Fibroblast of villous mesenchyme (primary cell): ENCODE data around the gene RNFT2. TPM values are rescaled to one million over a fixed set of nuclear protein-coding genes. Genes with fewer than 3 reads are reported as not detected.

Experiments
- DNase-seq: peaks from one replicate; pipeline ENCODE4 v3.0.0-alpha.2; 2010; ENCODE audit warnings: low read depth
- H3K4me3 ChIP-seq: 2 replicates; pipeline ENCODE4 v1.5.1; 2011; ENCODE audit warnings: low read depth, mild to moderate bottlenecking, low read length
- CTCF ChIP-seq: IDR thresholded peaks from 2 replicates; pipeline ENCODE4 v1.5.1; 2012; ENCODE audit warnings: low read depth, mild to moderate bottlenecking, low read length; ENCODE audit not compliant: insufficient read depth
- total RNA-seq: library from RNA; depleted of rRNA; stranded (reverse); fragments of >200 nt; gene quantifications from 2 replicates; pipeline ENCODE4 v1.2.3, GENCODE V29; 2012

RNFT2 gene
- total RNA-seq, 1 donor: 7.3 TPM

DNA sequence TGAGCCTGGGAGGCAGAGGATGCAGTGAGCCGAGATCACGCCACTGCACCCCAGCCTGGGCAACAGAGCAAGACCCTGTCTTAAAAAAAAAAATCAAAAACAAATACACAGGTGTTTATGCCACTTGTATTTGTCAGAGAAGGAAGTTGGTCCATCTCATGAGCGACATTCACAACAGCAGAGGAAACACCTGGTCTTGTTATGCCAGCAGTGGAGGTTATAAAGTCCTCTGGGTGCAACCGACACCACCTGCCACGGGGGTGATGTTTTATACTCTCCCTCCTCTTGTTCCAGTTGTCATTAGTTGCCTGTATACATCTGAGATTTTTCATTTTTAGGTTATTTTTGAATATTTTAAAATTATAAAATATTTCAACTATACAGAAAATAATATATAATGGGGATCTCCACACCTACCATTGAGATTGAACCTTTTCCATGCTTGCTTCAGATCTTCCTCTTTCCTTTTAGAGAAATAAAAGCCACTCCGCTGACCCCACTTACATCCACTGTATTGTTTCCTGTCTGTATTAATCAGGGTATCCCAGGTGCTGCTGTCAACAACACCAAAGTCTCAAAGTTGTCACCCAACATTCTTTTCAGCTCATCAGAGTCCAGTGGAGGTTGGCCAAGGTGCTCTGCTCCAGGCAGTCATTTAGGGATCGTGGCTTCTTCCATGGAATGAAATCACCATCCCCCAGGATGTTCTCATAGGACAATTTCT lies 65.1 kb downstream of the RNFT2 start:
- no peak for TF ChIP-seq CTCF
- DNase-seq: no peak
- H3K4me3 ChIP-seq: no peak overlapping the region

DNA sequence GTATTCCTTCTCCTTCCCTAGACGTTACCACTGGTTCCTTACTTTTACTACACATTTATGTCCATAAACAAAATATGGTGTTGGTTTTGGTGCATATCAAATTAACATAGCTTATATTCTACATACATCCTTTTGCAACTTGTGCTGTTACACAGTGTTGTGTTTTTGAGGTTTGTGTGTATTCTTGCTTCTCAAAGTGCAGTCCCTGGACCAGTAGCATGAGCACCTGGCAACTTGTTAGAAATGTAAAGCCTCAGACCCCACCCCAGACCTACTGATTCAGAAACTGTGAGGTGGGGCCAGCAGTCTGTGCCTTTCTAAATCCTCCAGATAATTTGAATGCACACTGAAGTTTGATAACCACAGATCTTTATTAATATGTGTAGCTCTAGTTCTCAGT lies 65.9 kb downstream of the RNFT2 start:
- no peak for DNase-seq
- no peak for TF ChIP-seq CTCF
- H3K4me3 ChIP-seq: no peak overlapping the region

DNA sequence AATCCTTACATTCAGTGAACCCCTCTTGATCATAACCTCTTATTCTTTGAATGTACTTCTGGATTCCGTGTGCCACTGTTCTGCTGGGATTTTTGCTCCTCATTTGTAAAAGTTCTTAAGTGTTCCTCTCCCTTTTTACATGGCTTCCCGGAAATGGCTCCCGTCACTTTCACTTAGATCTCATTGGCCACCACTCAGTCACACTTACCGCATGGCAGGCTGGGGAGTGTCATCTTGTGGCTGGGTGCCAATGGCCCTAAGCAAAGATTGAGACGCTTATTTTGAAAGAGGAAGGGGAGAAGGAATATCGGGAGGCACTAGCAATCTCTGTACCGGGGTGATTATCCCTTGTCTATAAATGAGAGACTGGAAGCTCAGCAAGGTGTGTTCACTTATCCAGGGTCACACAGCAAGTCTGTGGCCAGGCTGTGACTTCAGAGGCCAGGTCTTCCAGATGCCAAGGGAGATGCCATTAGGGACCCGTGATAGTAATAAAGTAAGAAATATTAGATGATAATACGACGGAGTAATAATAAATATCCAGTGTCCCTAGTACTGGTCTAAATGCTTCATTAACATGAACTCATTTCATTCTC lies 68.8 kb downstream of the RNFT2 start:
- H3K4me3 ChIP-seq: no peak overlapping the region
- no peak for DNase-seq

DNA sequence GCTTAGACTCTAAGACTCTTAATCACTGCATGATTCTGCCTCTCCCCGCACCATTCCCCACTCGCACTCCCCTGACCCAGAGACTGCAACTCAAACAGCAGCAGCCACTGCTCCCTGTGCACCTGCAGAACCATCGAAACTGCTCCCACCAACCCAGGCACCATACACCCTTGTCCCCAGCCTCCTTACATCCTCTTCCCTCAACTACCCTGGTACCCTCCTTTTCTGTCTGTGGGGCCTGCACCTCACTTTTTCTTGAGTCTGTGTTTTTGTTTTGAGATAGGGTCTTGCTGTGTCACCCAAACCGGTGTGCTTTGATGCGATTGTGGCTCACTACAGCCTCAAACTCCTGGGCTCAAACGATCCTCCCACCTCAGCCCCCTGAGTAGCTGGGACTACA lies 69.4 kb downstream of the RNFT2 start:
- TF ChIP-seq CTCF: no peak
- H3K4me3 ChIP-seq: no peak overlapping the region
- no peak for DNase-seq

More for the DNA sequence above, 68.8 kb downstream of the RNFT2 start:
- TF ChIP-seq CTCF: no peak

DNA sequence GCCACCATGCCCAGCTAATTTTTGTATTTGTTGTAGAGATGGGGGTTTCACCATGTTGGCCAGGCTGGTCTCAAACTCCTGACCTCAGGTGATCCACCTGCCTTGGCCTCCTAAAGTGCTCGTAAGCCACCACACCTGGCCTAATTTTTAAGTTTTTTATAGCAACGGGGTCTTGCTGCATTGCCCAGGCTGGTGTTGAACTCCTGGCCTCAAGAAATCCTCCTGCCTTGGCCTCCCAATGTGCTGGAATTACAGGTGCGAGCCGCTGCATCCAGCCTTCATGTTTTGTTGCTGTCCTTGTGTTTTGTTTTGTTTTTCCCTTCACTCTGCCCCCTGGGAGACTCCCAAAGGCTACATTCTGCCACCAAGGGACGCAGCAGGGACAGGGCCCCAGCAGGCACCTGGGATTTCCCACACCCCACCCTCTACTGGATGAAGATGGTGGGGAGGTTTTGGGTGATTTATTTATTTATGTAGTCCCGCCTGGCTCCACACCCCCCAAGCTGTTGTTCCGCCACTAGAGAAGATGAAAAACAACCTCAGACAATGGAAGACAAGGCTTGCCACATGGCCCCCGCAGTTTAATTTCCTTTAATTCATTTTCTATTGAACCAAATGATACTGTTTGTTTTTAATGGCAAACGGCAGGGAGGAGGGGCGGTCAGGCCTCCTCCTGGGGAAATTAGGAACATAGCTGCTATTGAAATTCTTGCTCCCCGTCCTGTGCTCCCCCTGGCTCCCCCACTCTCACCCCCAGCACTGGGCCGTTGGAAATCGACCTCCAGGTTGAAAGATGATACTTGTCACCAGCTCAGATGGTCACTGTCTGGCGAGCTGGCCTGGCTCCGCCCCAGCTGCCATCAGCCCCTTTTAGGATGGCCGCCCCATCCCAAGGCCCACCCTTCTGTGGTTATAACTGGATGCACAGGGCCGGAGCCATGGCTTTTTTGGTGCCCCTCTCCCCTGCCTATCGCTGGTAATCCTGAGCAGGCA lies 70.3 kb downstream of the RNFT2 start:
- no peak overlapping the region for H3K4me3 ChIP-seq
- no peak for DNase-seq
- no peak for TF ChIP-seq CTCF

DNA sequence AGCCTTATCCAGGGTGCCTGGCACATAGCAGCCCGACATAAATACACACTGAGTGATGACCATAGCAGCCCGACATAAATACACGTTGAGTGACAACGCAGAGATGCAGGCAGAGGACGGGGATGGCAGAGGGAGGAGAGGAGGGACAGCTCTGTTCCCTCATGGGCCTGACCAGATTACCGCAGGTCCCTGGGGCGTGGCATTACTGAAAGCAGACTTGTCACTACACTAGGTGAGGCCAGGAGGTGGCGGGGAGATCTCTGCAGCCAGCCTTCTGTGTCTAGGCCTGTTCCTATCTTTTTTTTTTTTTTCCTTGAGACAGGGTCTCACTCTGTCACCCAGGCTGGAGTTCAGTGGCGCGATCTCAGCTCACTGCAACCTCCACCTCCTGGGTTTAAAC lies 74.1 kb downstream of the RNFT2 start:
- no peak overlapping the region for H3K4me3 ChIP-seq
- no peak for TF ChIP-seq CTCF
- no peak for DNase-seq
